IPS DF 19.7 (cell line): Measurements from ENCODE around the gene CCDC57.

Experiments used
- DNase-seq: peaks from one replicate; pipeline ENCODE4 v3.0.0-alpha.2; 2013; ENCODE audit warnings: low read depth, low spot score

Gene CCDC57

GRCh38 chr17:82127315-82127595, 85.4 kb downstream of the CCDC57 start:
- no peak for DNase-seq

GRCh38 chr17:82126556-82127314, 85.9 kb downstream of the CCDC57 start:
- DNase-seq = no peak

GRCh38 chr17:82124101-82124500, 88.5 kb downstream of the CCDC57 start:
- no peak for DNase-seq

GRCh38 chr17:82121660-82122629, 90.7 kb downstream of the CCDC57 start:
- DNase-seq = no peak

GRCh38 chr17:82121246-82121645, 91.4 kb downstream of the CCDC57 start:
- DNase-seq = no peak

GRCh38 chr17:82120148-82120547, 92.5 kb downstream of the CCDC57 start:
- no peak for DNase-seq

GRCh38 chr17:82118815-82119380, 93.7 kb downstream of the CCDC57 start:
- no peak for DNase-seq

- no peak for DNase-seq
Measured at GRCh38 chr17:82118168-82118814, 94.4 kb downstream of the CCDC57 start.

- no peak for DNase-seq
Measured at GRCh38 chr17:82117139-82118090, 95.2 kb downstream of the CCDC57 start.

GRCh38 chr17:82116246-82116645, 96.4 kb downstream of the CCDC57 start:
- DNase-seq = no peak

GRCh38 chr17:82114872-82115271, 97.8 kb downstream of the CCDC57 start:
- no peak for DNase-seq

- DNase-seq = no peak
Measured at GRCh38 chr17:82114447-82114846, 98.2 kb downstream of the CCDC57 start.

- no peak for DNase-seq
Measured at GRCh38 chr17:82113941-82114340, 98.7 kb downstream of the CCDC57 start.

- DNase-seq = no peak
Measured at GRCh38 chr17:82113422-82113821, 99.2 kb downstream of the CCDC57 start.

- DNase-seq = no peak
Measured at GRCh38 chr17:82112914-82113311, 99.7 kb downstream of the CCDC57 start.

- DNase-seq = no peak
Measured at GRCh38 chr17:82112181-82112913, 100.3 kb downstream of the CCDC57 start.

- no peak for DNase-seq
Measured at GRCh38 chr17:82110298-82110697, 102.3 kb downstream of the CCDC57 start.

GRCh38 chr17:82108961-82109475, 103.6 kb downstream of the CCDC57 start:
- DNase-seq = no peak

GRCh38 chr17:82108496-82108945, 104.1 kb downstream of the CCDC57 start:
- no peak for DNase-seq

- no peak for DNase-seq
Measured at GRCh38 chr17:82108038-82108437, 104.6 kb downstream of the CCDC57 start.
